ENCODE data around the gene SH3RF2. TPM values are rescaled to one million over a fixed set of nuclear protein-coding genes. Genes with fewer than 3 reads are reported as not detected.
"Not testable (repeated sequence)": the region's sequence is repeated elsewhere in the genome, so short reads cannot be mapped to it uniquely, and the experiment has no call there.

Gene SH3RF2
- total RNA-seq, 1 donor from 2014 or later = 50.6 TPM

- no peak for TF ChIP-seq CTCF (IDR thresholded peaks at IDR 0.05)
- H3K9me3 ChIP-seq = no peaks in the 10 kb centered on the region
These were observed 22.1 kb downstream of the SH3RF2 start for GRCh38 chr5:145958436-145958835.

GRCh38 chr5:145960166-145960565, 23.8 kb downstream of the SH3RF2 start:
- no peak overlapping the region for H3K4me3 ChIP-seq
- H3K36me3 ChIP-seq = no peaks in the 10 kb centered on the region
- TF ChIP-seq CTCF (IDR thresholded peaks at IDR 0.05) = no peak
- no peak overlapping the region for H3K27ac ChIP-seq
- H3K9me3 ChIP-seq = no peaks in the 10 kb centered on the region
- no peaks in the 10 kb centered on the region for H3K27me3 ChIP-seq
- no peak for DNase-seq (ENCODE audit: low spot score in 2 of 2)
- intact Hi-C loops (cut with DNase I) = no loop called here
- H3K4me1 ChIP-seq = peaks cover 0 to 3% of the 10 kb centered on the region in 2 donors

More at GRCh38 chr5:145958436-145958835, 22.1 kb downstream of the SH3RF2 start:
- Histone ChIP-seq H3K4me1 (peaks cover 0 to 3% of the 10 kb centered on the region in 2 donors), H3K27ac (no peak overlapping the region), H3K4me3 (no peak overlapping the region), H3K27me3 (no peaks in the 10 kb centered on the region), H3K36me3 (no peaks in the 10 kb centered on the region)
- intact Hi-C loops (cut with DNase I) = no loop called here
- no peak for DNase-seq (ENCODE audit: low spot score in 2 of 2)

- no peaks in the 10 kb centered on the region for H3K9me3 ChIP-seq
- no peaks in the 10 kb centered on the region for H3K27me3 ChIP-seq
- H3K36me3 ChIP-seq = no peaks in the 10 kb centered on the region
- H3K4me3 ChIP-seq = no peak overlapping the region
- peaks cover 0 to 3% of the 10 kb centered on the region in 2 donors for H3K4me1 ChIP-seq
- intact Hi-C loops (cut with DNase I) = no loop called here
- no peak for DNase-seq (ENCODE audit: low spot score in 2 of 2)
- TF ChIP-seq CTCF (IDR thresholded peaks at IDR 0.05) = no peak
- H3K27ac ChIP-seq = peak overlapping the region in 1 of 2 donors; percentile 12
These were observed 24.6 kb downstream of the SH3RF2 start for GRCh38 chr5:145960848-145961600.

GRCh38 chr5:145962001-145962400, 25.6 kb downstream of the SH3RF2 start:
- no peak for DNase-seq (ENCODE audit: low spot score in 2 of 2)
- no peak overlapping the region for H3K4me3 ChIP-seq
- H3K9me3 ChIP-seq = no peaks in the 10 kb centered on the region
- no peak for TF ChIP-seq CTCF (IDR thresholded peaks at IDR 0.05)
- intact Hi-C loops (cut with DNase I) = no loop called here
- H3K27ac ChIP-seq = no peak overlapping the region
- H3K27me3 ChIP-seq = no peaks in the 10 kb centered on the region
- no peaks in the 10 kb centered on the region for H3K36me3 ChIP-seq
- H3K4me1 ChIP-seq = peaks cover 0 to 3% of the 10 kb centered on the region in 2 donors

- H3K4me3 ChIP-seq; H3K27ac ChIP-seq; DNase-seq (ENCODE audit: low spot score in 2 of 2); H3K36me3 ChIP-seq; intact Hi-C loops (cut with DNase I); H3K27me3 ChIP-seq; H3K4me1 ChIP-seq; H3K9me3 ChIP-seq: not testable (repeated sequence)
These were observed 27.6 kb downstream of the SH3RF2 start for GRCh38 chr5:145964008-145964407.

- no peaks in the 10 kb centered on the region for H3K36me3 ChIP-seq
- H3K4me3 ChIP-seq = no peak overlapping the region
- DNase-seq (ENCODE audit: low spot score in 2 of 2) = no peak
- intact Hi-C loops (cut with DNase I) = no loop called here
- no peaks in the 10 kb centered on the region for H3K9me3 ChIP-seq
- no peak overlapping the region for H3K27ac ChIP-seq
- no peak for TF ChIP-seq CTCF (IDR thresholded peaks at IDR 0.05)
- H3K4me1 ChIP-seq = no peaks in the 10 kb centered on the region
- no peaks in the 10 kb centered on the region for H3K27me3 ChIP-seq
These were observed 29.4 kb downstream of the SH3RF2 start for GRCh38 chr5:145965804-145966203.
